HEK293 (cell line): ENCODE results near the gene CDKL2.

ENCODE experiments used
- CTCF ChIA-PET: fragments of 350-600 bp; formaldehyde crosslinking; extraction: SDS; loops from one replicate; lab custom pipeline; 2021; ENCODE audit warnings: antibody characterized with exemption; lab: Yijun Ruan, JAX
- POLR2A ChIA-PET: fragments of 300-600 bp; formaldehyde crosslinking; extraction: SDS; loops from one replicate; lab custom pipeline; 2020; ENCODE audit warnings: antibody characterized with exemption, inconsistent platforms; lab: Yijun Ruan, JAX
- H3K27ac ChIP-seq: fragments of 200-500 bp; sonication (Bioruptor generic); 2 replicates; pipeline ENCODE4 v1.5.1; 2014; ENCODE audit warnings: low read depth, low read length, control low read depth, inconsistent platforms; ENCODE audit errors: extremely low read depth
- H3K36me3 ChIP-seq, 2 experiments: fragments of 200-500 bp in 1 of 2; sonication (Bioruptor generic) in 1 of 2; 1 replicate in 1 of 2; 2 replicates in 1 of 2; pipeline ENCODE4 v1.5.1; 2014 to 2017; ENCODE audit warnings: inconsistent platforms in 2 of 2, low read length in 2 of 2; ENCODE audit not compliant: control insufficient read depth in 2 of 2, insufficient read depth in 1 of 2
- H3K4me1 ChIP-seq: fragments of 200-500 bp; sonication (Bioruptor generic); 2 replicates; pipeline ENCODE4 v1.5.1; 2014; ENCODE audit warnings: mild to moderate bottlenecking, low read length, inconsistent platforms; ENCODE audit not compliant: control insufficient read depth, insufficient read depth
- H3K4me3 ChIP-seq: 2 replicates; pipeline ENCODE4 v1.5.1; 2011; ENCODE audit warnings: low read depth, mild to moderate bottlenecking, control low read depth, low read length, moderate library complexity
- H3K9me3 ChIP-seq: fragments of 200-500 bp; sonication (Bioruptor generic); 2 replicates; pipeline ENCODE4 v1.5.1; 2014; ENCODE audit warnings: low read depth, low read length, inconsistent platforms; ENCODE audit not compliant: control insufficient read depth, insufficient read depth
- GLI2 ChIP-seq: fragments of 450-650 bp; formaldehyde crosslinking; IDR thresholded peaks from 2 replicates; pipeline ENCODE4; 2017; ENCODE audit warnings: missing biosample characterization, missing genetic modification characterization, low read depth, borderline replicate concordance
- HOXC10 ChIP-seq: sonication (generic); formaldehyde crosslinking; IDR thresholded peaks from 2 replicates; pipeline ENCODE4 v1.8.1; 2023; ENCODE audit warnings: mild to moderate bottlenecking, missing genetic modification reagents
- KLF9 ChIP-seq: fragments of 450-650 bp; formaldehyde crosslinking; IDR thresholded peaks from 2 replicates; pipeline ENCODE4 v1.5.1; 2016; ENCODE audit warnings: missing biosample characterization, missing genetic modification characterization, low read depth
- PRDM6 ChIP-seq: fragments of 450-650 bp; formaldehyde crosslinking; IDR thresholded peaks from 2 replicates; pipeline ENCODE4 v1.5.1; 2017; ENCODE audit warnings: missing biosample characterization, missing genetic modification characterization
- ZBTB20 ChIP-seq: fragments of 450-650 bp; formaldehyde crosslinking; IDR thresholded peaks from 2 replicates; pipeline ENCODE4 v1.5.1; 2016; ENCODE audit warnings: missing biosample characterization, missing genetic modification characterization
- ZFP69B ChIP-seq: fragments of 450-650 bp; formaldehyde crosslinking; IDR thresholded peaks from 2 replicates; pipeline ENCODE4 v1.5.1; 2016; ENCODE audit warnings: missing biosample characterization, missing genetic modification characterization
- ZNF133 ChIP-seq: fragments of 450-650 bp; formaldehyde crosslinking; IDR thresholded peaks from 2 replicates; pipeline ENCODE4 v1.5.1; 2016; ENCODE audit warnings: missing biosample characterization, missing genetic modification characterization
- ZNF433 ChIP-seq: fragments of 450-650 bp; formaldehyde crosslinking; IDR thresholded peaks from 2 replicates; pipeline ENCODE4 v1.5.1; 2016; ENCODE audit warnings: missing biosample characterization, missing genetic modification characterization, low read depth
- ZNF488 ChIP-seq: fragments of 450-650 bp; formaldehyde crosslinking; IDR thresholded peaks from 2 replicates; pipeline ENCODE4 v1.5.1; 2016; ENCODE audit warnings: missing biosample characterization, missing genetic modification characterization
- ZNF549 ChIP-seq: fragments of 450-650 bp; IDR thresholded peaks from 2 replicates; pipeline ENCODE4 v1.5.1; 2018; ENCODE audit warnings: missing biosample characterization, missing genetic modification characterization, mild to moderate bottlenecking, inconsistent platforms, moderate library complexity
- ZNF600 ChIP-seq: fragments of 450-650 bp; formaldehyde crosslinking; IDR thresholded peaks from 2 replicates; pipeline ENCODE4 v1.5.1; 2016; ENCODE audit warnings: missing biosample characterization, missing genetic modification characterization
- ZNF670 ChIP-seq: fragments of 450-650 bp; formaldehyde crosslinking; IDR thresholded peaks from 2 replicates; pipeline ENCODE4 v1.5.1; 2016; ENCODE audit warnings: missing biosample characterization, missing genetic modification characterization, low read depth
- ZNF776 ChIP-seq: fragments of 450-650 bp; formaldehyde crosslinking; IDR thresholded peaks from 2 replicates; pipeline ENCODE4 v1.5.0; 2017; ENCODE audit warnings: missing biosample characterization, missing genetic modification characterization, borderline replicate concordance
- ZSCAN30 ChIP-seq: fragments of 450-650 bp; IDR thresholded peaks from 2 replicates; pipeline ENCODE4 v1.5.1; 2018; ENCODE audit warnings: missing biosample characterization, mild to moderate bottlenecking, missing genetic modification characterization, moderate library complexity
- TF ChIP-seq, protein P1 (sequence below): fragments of 450-650 bp; formaldehyde crosslinking; IDR thresholded peaks from 2 replicates; pipeline ENCODE4 v1.5.1; 2016; ENCODE audit warnings: missing biosample characterization, missing genetic modification characterization, borderline replicate concordance
- TF ChIP-seq, protein P2 (sequence below): fragments of 450-650 bp; formaldehyde crosslinking; IDR thresholded peaks from 2 replicates; pipeline ENCODE4 v1.5.1; 2016; ENCODE audit warnings: missing biosample characterization, missing genetic modification characterization
- TF ChIP-seq, protein P3 (sequence below): fragments of 450-650 bp; formaldehyde crosslinking; IDR thresholded peaks from 2 replicates; pipeline ENCODE4 v1.5.1; 2017; ENCODE audit warnings: missing biosample characterization, mild to moderate bottlenecking, missing genetic modification characterization, moderate library complexity

CDKL2 gene

DNA sequence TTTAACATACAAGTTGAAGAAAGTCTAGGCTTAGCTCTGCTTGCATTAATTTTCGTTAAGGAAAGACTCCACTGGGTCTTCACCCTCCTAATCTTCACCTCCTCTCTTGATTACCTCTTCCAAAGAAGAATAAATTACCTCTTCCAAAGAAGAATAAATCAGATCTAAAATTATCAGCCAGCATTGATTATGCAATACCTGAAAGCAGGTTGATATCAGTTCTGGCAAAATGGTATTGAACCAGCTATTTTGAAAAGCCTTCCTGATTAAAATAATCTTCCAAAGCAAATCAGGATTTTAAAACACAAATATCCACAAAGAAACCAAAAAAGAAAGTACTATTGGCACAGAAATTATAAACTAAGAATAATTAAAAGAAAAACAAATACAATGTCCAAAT, 36.9 kb downstream of the CDKL2 start:
- Histone ChIP-seq H3K4me3 (no peak overlapping the region), H3K27ac (no peak overlapping the region), H3K36me3 (peaks cover 4 to 11% of the 10 kb centered on the region in 2 experiments; a peak in 2 of 3 replicates), H3K9me3 (no peaks in the 10 kb centered on the region), H3K4me1 (no peaks in the 10 kb centered on the region)
- ChIA-PET POLR2A (no interaction called here), CTCF (interaction anchor here (0.7 kb wide), 1 partner anchor 308 kb away, joined by 5 read pairs; no protein-coding TSS in a partner anchor)
- TF ChIP-seq ZNF776 (tag by site-specific recombination): no peak
- no peak for TF ChIP-seq ZNF600
- TF ChIP-seq ZNF133 (tag by site-specific recombination): no peak
- TF ChIP-seq, protein P1, sequence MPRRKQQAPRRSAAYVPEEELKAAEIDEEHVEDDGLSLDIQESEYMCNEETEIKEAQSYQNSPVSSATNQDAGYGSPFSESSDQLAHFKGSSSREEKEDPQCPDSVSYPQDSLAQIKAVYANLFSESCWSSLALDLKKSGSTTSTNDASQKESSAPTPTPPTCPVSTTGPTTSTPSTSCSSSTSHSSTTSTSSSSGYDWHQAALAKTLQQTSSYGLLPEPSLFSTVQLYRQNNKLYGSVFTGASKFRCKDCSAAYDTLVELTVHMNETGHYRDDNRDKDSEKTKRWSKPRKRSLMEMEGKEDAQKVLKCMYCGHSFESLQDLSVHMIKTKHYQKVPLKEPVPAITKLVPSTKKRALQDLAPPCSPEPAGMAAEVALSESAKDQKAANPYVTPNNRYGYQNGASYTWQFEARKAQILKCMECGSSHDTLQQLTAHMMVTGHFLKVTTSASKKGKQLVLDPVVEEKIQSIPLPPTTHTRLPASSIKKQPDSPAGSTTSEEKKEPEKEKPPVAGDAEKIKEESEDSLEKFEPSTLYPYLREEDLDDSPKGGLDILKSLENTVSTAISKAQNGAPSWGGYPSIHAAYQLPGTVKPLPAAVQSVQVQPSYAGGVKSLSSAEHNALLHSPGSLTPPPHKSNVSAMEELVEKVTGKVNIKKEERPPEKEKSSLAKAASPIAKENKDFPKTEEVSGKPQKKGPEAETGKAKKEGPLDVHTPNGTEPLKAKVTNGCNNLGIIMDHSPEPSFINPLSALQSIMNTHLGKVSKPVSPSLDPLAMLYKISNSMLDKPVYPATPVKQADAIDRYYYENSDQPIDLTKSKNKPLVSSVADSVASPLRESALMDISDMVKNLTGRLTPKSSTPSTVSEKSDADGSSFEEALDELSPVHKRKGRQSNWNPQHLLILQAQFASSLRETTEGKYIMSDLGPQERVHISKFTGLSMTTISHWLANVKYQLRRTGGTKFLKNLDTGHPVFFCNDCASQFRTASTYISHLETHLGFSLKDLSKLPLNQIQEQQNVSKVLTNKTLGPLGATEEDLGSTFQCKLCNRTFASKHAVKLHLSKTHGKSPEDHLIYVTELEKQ: no peak
- no peak for TF ChIP-seq ZNF670 (tag by site-specific recombination)
- no peak for TF ChIP-seq HOXC10
- TF ChIP-seq GLI2 (tag by site-specific recombination): no peak
- TF ChIP-seq ZNF433 (tag by site-specific recombination): no peak
- TF ChIP-seq, protein P2, sequence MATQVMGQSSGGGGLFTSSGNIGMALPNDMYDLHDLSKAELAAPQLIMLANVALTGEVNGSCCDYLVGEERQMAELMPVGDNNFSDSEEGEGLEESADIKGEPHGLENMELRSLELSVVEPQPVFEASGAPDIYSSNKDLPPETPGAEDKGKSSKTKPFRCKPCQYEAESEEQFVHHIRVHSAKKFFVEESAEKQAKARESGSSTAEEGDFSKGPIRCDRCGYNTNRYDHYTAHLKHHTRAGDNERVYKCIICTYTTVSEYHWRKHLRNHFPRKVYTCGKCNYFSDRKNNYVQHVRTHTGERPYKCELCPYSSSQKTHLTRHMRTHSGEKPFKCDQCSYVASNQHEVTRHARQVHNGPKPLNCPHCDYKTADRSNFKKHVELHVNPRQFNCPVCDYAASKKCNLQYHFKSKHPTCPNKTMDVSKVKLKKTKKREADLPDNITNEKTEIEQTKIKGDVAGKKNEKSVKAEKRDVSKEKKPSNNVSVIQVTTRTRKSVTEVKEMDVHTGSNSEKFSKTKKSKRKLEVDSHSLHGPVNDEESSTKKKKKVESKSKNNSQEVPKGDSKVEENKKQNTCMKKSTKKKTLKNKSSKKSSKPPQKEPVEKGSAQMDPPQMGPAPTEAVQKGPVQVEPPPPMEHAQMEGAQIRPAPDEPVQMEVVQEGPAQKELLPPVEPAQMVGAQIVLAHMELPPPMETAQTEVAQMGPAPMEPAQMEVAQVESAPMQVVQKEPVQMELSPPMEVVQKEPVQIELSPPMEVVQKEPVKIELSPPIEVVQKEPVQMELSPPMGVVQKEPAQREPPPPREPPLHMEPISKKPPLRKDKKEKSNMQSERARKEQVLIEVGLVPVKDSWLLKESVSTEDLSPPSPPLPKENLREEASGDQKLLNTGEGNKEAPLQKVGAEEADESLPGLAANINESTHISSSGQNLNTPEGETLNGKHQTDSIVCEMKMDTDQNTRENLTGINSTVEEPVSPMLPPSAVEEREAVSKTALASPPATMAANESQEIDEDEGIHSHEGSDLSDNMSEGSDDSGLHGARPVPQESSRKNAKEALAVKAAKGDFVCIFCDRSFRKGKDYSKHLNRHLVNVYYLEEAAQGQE (tag by site-specific recombination): no peak
- TF ChIP-seq ZNF488 (tag by site-specific recombination): no peak
- no peak for TF ChIP-seq ZFP69B (tag by site-specific recombination)

GRCh38 chr4:75584067-75584466, 46.3 kb downstream of the CDKL2 start:
- peaks cover 0 to 6% of the 10 kb centered on the region in 2 experiments; a peak in 1 of 3 replicates for H3K36me3 ChIP-seq
- H3K27ac ChIP-seq: no peak overlapping the region
- ChIA-PET POLR2A (interaction anchor here (0.6 kb wide), 1 partner anchor 16 kb away, joined by 4 read pairs; no protein-coding TSS in a partner anchor), CTCF (no interaction called here)
- TF ChIP-seq KLF9 (tag by site-specific recombination): no peak
- TF ChIP-seq ZSCAN30 (tag by site-specific recombination): no peak
- no peak for TF ChIP-seq PRDM6 (tag by site-specific recombination)
- TF ChIP-seq ZBTB20 (tag by site-specific recombination): no peak
- TF ChIP-seq, protein P3, sequence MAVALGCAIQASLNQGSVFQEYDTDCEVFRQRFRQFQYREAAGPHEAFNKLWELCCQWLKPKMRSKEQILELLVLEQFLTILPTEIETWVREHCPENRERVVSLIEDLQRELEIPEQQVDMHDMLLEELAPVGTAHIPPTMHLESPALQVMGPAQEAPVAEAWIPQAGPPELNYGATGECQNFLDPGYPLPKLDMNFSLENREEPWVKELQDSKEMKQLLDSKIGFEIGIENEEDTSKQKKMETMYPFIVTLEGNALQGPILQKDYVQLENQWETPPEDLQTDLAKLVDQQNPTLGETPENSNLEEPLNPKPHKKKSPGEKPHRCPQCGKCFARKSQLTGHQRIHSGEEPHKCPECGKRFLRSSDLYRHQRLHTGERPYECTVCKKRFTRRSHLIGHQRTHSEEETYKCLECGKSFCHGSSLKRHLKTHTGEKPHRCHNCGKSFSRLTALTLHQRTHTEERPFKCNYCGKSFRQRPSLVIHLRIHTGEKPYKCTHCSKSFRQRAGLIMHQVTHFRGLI (tag by site-specific recombination): no peak
- no peak for TF ChIP-seq ZNF549 (tag by site-specific recombination)
- H3K9me3 ChIP-seq: no peaks in the 10 kb centered on the region
- no peak overlapping the region for H3K4me3 ChIP-seq
- no peaks in the 10 kb centered on the region for H3K4me1 ChIP-seq
